Measurements from ENCODE around the gene CFAP97D2.
A peak's percentile ranks its signal among the peaks of the same experiment; 100 is the strongest.
"Not testable (repeated sequence)": the region's sequence is repeated elsewhere in the genome, so short reads cannot be mapped to it uniquely, and the experiment has no call there.

CFAP97D2 gene

DNA sequence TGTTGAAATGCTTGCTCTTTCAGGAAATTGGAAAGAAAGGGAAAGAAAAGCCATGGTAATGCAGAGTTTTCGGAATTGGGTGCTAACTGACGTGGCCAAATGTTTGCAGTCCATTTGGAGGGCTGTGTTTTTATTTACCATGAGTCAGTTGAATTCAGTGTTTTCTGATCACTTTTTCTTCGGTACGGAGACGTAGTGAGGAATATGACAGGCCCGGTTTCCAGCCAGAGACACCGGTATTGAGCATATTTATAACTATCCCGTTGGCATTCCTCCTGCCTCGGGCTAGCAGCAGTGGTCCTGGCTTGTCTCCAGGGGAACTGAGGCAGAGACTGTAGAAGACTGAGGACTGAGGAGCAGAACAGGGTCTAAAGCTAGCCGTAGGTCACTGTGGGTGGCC is 56.6 kb downstream of the CFAP97D2 start:
- Histone ChIP-seq H3K9ac (ENCODE audit: low read length) (peak overlapping the region; percentile 78), H3K27me3 (ENCODE audit: control insufficient read depth, insufficient read depth, low read length) (peaks cover 9% of the 10 kb centered on the region), H3K4me3 (ENCODE audit: low read length) (peak overlapping the region; percentile 44), H3K9me3 (ENCODE audit: control insufficient read depth, low read length) (no peaks in the 10 kb centered on the region), H3K36me3 (ENCODE audit: control insufficient read depth, insufficient read depth, low read length) (no peaks in the 10 kb centered on the region), H3K4me1 (ENCODE audit: control insufficient read depth, insufficient read depth, low read length) (no peaks in the 10 kb centered on the region)

DNA sequence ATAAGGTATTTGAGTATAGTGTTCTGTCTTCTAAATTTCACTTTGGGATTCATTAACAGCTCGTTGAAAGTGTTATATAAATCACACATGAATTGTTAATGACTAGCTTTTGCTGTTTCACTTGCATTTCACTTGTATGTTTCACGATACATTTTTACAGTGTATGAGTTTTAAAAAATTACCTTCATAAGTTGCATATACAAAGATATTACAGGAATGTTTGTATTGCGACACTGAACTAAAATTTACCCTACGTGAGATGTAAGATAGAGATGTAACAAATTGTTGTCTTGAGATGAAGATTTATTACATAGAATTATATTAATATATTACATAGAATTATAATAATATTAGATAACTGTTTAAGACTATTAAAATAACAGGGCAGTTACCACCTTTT is 57.2 kb downstream of the CFAP97D2 start:
- no peak overlapping the region for H3K9ac ChIP-seq (ENCODE audit: low read length)
- peak overlapping the region; percentile 44 for H3K4me3 ChIP-seq (ENCODE audit: low read length)
- no peaks in the 10 kb centered on the region for H3K9me3 ChIP-seq (ENCODE audit: control insufficient read depth, low read length)
- H3K36me3 ChIP-seq (ENCODE audit: control insufficient read depth, insufficient read depth, low read length) = no peaks in the 10 kb centered on the region
- H3K4me1 ChIP-seq (ENCODE audit: control insufficient read depth, insufficient read depth, low read length) = no peaks in the 10 kb centered on the region
- H3K27me3 ChIP-seq (ENCODE audit: control insufficient read depth, insufficient read depth, low read length) = peaks cover 6% of the 10 kb centered on the region

DNA sequence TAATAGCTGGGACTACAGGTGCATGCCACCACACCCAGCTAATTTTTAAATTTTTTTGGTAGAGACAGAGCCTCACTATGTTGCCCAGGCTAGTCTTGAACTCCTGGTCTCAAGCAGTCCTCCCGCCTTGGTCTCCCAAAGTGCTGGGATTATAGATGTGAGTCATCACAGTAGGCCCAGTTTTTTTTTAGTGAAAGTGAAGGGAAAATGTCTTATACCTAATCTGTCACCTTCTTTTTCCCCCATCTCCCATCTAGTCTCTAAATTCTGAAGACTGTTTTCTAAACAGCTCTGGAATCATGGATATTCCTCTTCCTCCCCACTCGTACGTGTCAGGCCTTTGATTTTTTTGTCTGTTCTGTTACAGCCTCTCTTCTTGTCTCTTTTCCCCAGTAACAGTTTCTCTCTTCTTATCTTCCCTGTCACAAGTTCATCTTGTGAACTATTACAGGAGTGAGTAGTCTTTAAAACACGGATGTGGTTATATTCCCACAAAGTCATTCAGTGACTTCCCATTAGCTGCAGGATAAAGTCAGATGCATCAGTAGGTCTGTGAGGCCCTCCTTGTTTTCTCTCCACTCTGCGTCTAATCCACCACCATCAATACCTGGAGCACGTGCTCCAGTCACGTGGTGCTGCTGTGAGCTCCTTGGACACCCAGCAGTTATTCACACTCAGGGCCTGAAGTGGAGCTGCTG is 58.5 kb downstream of the CFAP97D2 start:
- H3K4me1 ChIP-seq (ENCODE audit: control insufficient read depth, insufficient read depth, low read length) = no peaks in the 10 kb centered on the region
- H3K4me3 ChIP-seq (ENCODE audit: low read length) = no peak overlapping the region
- H3K27me3 ChIP-seq (ENCODE audit: control insufficient read depth, insufficient read depth, low read length) = peaks cover 3% of the 10 kb centered on the region
- H3K9me3 ChIP-seq (ENCODE audit: control insufficient read depth, low read length) = no peaks in the 10 kb centered on the region
- H3K36me3 ChIP-seq (ENCODE audit: control insufficient read depth, insufficient read depth, low read length) = peaks cover 5% of the 10 kb centered on the region
- no peak overlapping the region for H3K9ac ChIP-seq (ENCODE audit: low read length)

DNA sequence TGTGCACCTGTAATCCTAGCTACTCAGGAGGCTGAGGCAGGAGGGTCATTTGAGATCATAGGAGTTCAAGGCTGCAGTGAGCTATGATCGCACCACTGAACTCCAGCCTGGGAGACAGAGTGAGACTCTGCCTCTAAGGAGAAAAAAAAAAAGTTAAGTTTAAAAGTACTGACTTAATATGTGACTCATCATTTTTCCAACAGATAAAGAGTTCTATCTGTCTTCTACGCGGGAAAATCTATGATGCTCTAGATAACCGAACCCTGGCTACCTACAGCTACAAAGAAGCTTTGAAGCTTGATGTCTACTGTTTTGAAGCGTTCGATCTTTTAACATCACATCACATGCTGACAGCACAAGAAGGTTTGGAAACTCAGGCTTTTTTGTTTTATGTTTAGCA is 62.9 kb downstream of the CFAP97D2 start:
- H3K36me3 ChIP-seq (ENCODE audit: control insufficient read depth, insufficient read depth, low read length) = peaks cover 9% of the 10 kb centered on the region
- H3K9ac ChIP-seq (ENCODE audit: low read length) = no peak overlapping the region
- H3K27me3 ChIP-seq (ENCODE audit: control insufficient read depth, insufficient read depth, low read length) = no peaks in the 10 kb centered on the region
- H3K4me1 ChIP-seq (ENCODE audit: control insufficient read depth, insufficient read depth, low read length) = no peaks in the 10 kb centered on the region
- no peaks in the 10 kb centered on the region for H3K9me3 ChIP-seq (ENCODE audit: control insufficient read depth, low read length)
- no peak overlapping the region for H3K4me3 ChIP-seq (ENCODE audit: low read length)

DNA sequence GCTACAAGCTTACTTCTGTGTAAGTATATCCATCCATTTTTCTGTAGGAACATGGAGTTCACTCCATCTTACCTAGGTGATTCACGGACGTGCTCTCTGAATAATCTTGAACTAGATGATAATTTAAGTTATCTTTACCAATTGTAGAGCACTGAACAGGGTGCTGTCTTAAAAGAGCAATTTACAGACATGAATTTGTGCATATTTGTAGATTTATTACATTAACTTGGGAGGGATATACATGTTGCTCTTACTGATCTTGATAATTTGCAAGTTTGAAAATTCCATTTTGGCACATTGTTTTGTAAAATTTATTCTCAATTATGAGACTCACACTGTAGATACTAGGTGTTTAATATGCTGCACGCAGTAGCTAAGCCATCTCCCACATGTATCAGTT is 64.9 kb downstream of the CFAP97D2 start:
- H3K4me1 ChIP-seq (ENCODE audit: control insufficient read depth, insufficient read depth, low read length) = no peaks in the 10 kb centered on the region
- no peaks in the 10 kb centered on the region for H3K9me3 ChIP-seq (ENCODE audit: control insufficient read depth, low read length)
- no peak overlapping the region for H3K9ac ChIP-seq (ENCODE audit: low read length)
- no peaks in the 10 kb centered on the region for H3K27me3 ChIP-seq (ENCODE audit: control insufficient read depth, insufficient read depth, low read length)
- H3K4me3 ChIP-seq (ENCODE audit: low read length) = no peak overlapping the region
- peaks cover 9% of the 10 kb centered on the region for H3K36me3 ChIP-seq (ENCODE audit: control insufficient read depth, insufficient read depth, low read length)

DNA sequence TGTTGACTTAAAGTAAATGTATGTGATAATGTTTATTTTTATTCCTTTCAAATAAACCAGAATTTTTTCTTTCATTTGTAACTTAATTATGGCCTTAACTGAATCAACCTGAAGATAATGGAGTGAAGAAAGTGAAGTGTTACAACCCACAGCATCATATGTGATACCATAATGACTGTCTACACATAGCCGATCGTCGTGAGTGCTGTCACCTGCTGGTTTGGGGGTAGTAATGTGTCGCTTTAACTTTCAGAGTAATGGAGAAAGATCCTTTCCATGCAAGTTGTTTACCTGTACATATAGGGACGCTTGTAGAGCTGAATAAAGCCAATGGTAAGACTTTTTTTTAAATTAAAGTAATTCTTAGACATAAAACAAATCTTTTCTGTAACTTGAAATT is 65.6 kb downstream of the CFAP97D2 start:
- peaks cover 9% of the 10 kb centered on the region for H3K36me3 ChIP-seq (ENCODE audit: control insufficient read depth, insufficient read depth, low read length)

DNA sequence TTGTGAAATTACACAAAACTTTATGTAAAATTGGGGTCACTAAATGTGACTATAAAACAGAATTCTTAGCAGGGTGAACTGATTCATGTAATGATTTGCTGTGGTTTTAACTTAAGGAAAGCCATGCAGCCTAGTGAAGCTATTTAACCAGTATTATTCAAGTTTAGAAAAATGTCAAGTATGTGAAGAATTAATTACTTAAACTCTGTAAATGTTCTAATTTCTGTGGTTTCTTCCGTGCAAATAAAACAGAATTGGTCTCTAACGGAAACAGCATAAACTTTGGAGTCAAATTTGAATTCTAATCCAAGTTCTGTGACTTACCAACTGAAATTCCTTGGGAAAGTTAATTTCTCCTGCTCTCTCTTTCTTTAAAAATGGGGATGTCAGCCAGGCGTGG is 69.0 kb downstream of the CFAP97D2 start:
- no peak overlapping the region for H3K9ac ChIP-seq (ENCODE audit: low read length)
- H3K27me3 ChIP-seq (ENCODE audit: control insufficient read depth, insufficient read depth, low read length) = no peaks in the 10 kb centered on the region
- H3K36me3 ChIP-seq (ENCODE audit: control insufficient read depth, insufficient read depth, low read length) = peaks cover 12% of the 10 kb centered on the region
- no peaks in the 10 kb centered on the region for H3K9me3 ChIP-seq (ENCODE audit: control insufficient read depth, low read length)
- H3K4me1 ChIP-seq (ENCODE audit: control insufficient read depth, insufficient read depth, low read length) = no peaks in the 10 kb centered on the region
- no peak overlapping the region for H3K4me3 ChIP-seq (ENCODE audit: low read length)

More for the DNA sequence above, 65.6 kb downstream of the CFAP97D2 start:
- H3K27me3 ChIP-seq (ENCODE audit: control insufficient read depth, insufficient read depth, low read length) = no peaks in the 10 kb centered on the region
- no peak overlapping the region for H3K4me3 ChIP-seq (ENCODE audit: low read length)
- no peaks in the 10 kb centered on the region for H3K9me3 ChIP-seq (ENCODE audit: control insufficient read depth, low read length)
- no peak overlapping the region for H3K9ac ChIP-seq (ENCODE audit: low read length)
- no peaks in the 10 kb centered on the region for H3K4me1 ChIP-seq (ENCODE audit: control insufficient read depth, insufficient read depth, low read length)

DNA sequence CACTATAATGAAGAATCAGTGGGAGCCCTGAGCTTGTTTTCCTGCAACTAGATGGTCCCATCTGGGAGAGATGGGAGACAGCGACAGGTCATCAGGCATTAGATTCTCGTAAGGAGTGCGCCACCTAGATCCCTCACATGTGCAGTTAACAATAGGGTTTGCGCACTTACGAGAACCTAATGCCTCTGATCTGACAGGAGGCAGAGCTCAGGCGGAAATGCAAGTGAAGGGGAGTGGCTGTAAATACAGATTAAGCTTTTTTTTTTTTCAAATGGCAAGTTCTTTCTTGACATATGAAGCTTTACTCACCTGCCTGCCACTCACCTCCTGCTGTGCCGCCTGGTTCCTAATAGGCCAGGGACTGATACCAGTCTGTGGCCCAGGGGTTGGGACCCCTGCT is 70.0 kb downstream of the CFAP97D2 start:
- no peaks in the 10 kb centered on the region for H3K9me3 ChIP-seq (ENCODE audit: control insufficient read depth, low read length)
- H3K27me3 ChIP-seq (ENCODE audit: control insufficient read depth, insufficient read depth, low read length) = no peaks in the 10 kb centered on the region
- no peak overlapping the region for H3K9ac ChIP-seq (ENCODE audit: low read length)
- no peaks in the 10 kb centered on the region for H3K4me1 ChIP-seq (ENCODE audit: control insufficient read depth, insufficient read depth, low read length)
- H3K4me3 ChIP-seq (ENCODE audit: low read length) = no peak overlapping the region
- H3K36me3 ChIP-seq (ENCODE audit: control insufficient read depth, insufficient read depth, low read length) = peaks cover 12% of the 10 kb centered on the region

DNA sequence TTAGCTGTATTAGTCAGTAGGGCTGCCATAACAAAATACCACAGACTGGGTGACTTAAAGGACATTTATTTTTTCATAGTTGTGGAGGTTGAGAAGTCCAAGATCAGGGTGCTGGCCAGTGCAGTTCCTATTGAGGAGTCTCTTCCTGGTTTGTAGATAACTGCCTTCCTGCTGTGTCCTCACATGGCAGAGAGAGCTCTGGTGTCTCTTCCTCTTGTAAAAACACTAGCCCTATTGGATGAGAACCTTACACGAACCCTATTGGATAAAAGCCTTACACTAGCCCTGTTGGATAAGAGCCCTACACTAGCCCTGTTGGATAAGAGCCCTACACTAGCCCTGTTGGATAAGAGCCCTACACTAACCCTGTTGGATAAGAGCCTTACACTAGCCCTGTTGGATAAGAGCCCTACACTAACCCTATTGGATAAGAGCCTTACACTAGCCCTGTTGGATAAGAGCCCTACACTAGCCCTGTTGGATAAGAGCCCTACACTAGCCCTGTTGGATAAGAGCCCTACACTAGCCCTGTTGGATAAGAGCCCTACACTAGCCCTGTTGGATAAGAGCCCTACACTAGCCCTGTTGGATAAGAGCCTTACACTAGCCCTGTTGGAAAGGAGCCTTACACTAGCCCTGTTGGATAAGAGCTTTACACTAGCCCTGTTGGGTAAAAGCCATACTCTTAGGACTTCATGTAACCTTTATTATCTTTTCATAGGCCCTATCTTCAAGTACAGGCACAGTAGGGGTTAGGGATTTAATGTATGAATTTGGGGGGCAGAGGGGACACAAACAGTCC is 72.8 kb downstream of the CFAP97D2 start:
- not testable (repeated sequence) for H3K4me1 ChIP-seq (ENCODE audit: control insufficient read depth, insufficient read depth, low read length); H3K4me3 ChIP-seq (ENCODE audit: low read length); H3K27me3 ChIP-seq (ENCODE audit: control insufficient read depth, insufficient read depth, low read length); H3K9ac ChIP-seq (ENCODE audit: low read length); H3K9me3 ChIP-seq (ENCODE audit: control insufficient read depth, low read length)
- H3K36me3 ChIP-seq (ENCODE audit: control insufficient read depth, insufficient read depth, low read length) = peaks cover 12% of the 10 kb centered on the region

DNA sequence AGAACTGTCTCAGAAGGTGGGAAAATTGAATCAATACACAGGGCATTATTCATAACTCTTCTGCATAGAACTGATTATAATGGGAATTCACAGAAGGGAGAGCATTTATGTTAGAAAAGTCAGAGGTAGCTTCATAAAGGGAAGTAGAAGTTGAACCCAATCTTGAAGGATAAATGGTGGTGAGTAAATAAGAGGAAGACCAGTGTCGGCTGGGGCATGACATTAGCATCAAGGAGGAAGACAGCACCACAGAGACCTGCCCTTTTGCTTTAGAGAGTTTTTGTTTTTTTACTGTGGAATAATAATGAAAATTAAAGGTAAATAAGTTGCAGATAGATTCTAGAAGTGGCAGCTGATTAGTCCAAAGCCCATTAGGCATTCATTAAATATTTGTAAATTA is 77.5 kb downstream of the CFAP97D2 start:
- no peaks in the 10 kb centered on the region for H3K9me3 ChIP-seq (ENCODE audit: control insufficient read depth, low read length)
- no peak overlapping the region for H3K9ac ChIP-seq (ENCODE audit: low read length)
- H3K36me3 ChIP-seq (ENCODE audit: control insufficient read depth, insufficient read depth, low read length) = peaks cover 3% of the 10 kb centered on the region
- no peaks in the 10 kb centered on the region for H3K27me3 ChIP-seq (ENCODE audit: control insufficient read depth, insufficient read depth, low read length)
- H3K4me3 ChIP-seq (ENCODE audit: low read length) = no peak overlapping the region
- no peaks in the 10 kb centered on the region for H3K4me1 ChIP-seq (ENCODE audit: control insufficient read depth, insufficient read depth, low read length)

DNA sequence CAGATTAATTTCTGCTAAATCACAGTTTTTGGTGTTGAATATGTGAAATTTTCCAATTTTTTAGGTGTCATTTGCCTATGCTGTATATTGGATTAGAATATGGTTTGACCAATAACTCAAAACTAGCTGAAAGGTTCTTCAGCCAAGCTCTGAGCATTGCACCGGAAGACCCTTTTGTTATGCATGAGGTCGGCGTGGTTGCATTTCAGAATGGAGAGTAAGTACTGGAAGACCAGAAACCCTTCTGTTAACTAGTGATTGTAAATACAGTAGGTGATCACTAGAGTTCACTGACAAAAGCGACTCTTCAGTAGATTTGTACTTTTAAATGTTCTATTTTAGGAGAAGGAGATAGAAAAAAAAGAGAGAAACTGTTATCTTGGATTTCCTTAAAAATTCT is 78.0 kb downstream of the CFAP97D2 start:
- H3K36me3 ChIP-seq (ENCODE audit: control insufficient read depth, insufficient read depth, low read length) = no peaks in the 10 kb centered on the region
- H3K27me3 ChIP-seq (ENCODE audit: control insufficient read depth, insufficient read depth, low read length) = no peaks in the 10 kb centered on the region
- no peak overlapping the region for H3K9ac ChIP-seq (ENCODE audit: low read length)
- H3K4me1 ChIP-seq (ENCODE audit: control insufficient read depth, insufficient read depth, low read length) = no peaks in the 10 kb centered on the region
- no peaks in the 10 kb centered on the region for H3K9me3 ChIP-seq (ENCODE audit: control insufficient read depth, low read length)
- H3K4me3 ChIP-seq (ENCODE audit: low read length) = no peak overlapping the region

DNA sequence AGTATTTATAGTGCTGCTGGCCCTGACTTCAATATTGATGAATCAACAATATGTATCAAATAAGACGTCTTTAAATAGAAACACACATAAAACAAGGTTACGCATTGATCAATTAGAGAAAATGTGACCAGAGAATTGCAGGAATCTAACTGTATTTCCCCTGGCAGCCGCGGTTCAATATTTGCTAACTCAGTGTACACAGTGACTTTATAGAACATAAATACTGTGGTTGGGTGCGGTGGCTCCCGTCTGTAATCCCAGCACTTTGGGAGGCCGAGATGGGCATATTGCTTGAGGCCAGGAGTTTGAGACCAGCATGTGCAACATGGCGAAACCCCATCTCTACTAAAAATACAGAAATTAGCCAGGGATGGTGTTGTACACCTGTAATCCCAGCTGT is 79.5 kb downstream of the CFAP97D2 start:
- no peak overlapping the region for H3K4me3 ChIP-seq (ENCODE audit: low read length)
- H3K27me3 ChIP-seq (ENCODE audit: control insufficient read depth, insufficient read depth, low read length) = no peaks in the 10 kb centered on the region
- no peaks in the 10 kb centered on the region for H3K9me3 ChIP-seq (ENCODE audit: control insufficient read depth, low read length)
- H3K9ac ChIP-seq (ENCODE audit: low read length) = no peak overlapping the region
- H3K4me1 ChIP-seq (ENCODE audit: control insufficient read depth, insufficient read depth, low read length) = no peaks in the 10 kb centered on the region
- peaks cover 5% of the 10 kb centered on the region for H3K36me3 ChIP-seq (ENCODE audit: control insufficient read depth, insufficient read depth, low read length)

Measured in mucosa of stomach (tissue), 1 donor.